ENCODE results near the gene TUBB4A.
A peak's percentile ranks its signal among the peaks of the same experiment; 100 is the strongest.

TUBB4A gene

GRCh38 chr19:6491802-6492592 is 10.1 kb downstream of the TUBB4A start:
- no peak for DNase-seq

- no peak for DNase-seq
Measured at GRCh38 chr19:6490134-6490533, 12.0 kb downstream of the TUBB4A start.

DNA sequence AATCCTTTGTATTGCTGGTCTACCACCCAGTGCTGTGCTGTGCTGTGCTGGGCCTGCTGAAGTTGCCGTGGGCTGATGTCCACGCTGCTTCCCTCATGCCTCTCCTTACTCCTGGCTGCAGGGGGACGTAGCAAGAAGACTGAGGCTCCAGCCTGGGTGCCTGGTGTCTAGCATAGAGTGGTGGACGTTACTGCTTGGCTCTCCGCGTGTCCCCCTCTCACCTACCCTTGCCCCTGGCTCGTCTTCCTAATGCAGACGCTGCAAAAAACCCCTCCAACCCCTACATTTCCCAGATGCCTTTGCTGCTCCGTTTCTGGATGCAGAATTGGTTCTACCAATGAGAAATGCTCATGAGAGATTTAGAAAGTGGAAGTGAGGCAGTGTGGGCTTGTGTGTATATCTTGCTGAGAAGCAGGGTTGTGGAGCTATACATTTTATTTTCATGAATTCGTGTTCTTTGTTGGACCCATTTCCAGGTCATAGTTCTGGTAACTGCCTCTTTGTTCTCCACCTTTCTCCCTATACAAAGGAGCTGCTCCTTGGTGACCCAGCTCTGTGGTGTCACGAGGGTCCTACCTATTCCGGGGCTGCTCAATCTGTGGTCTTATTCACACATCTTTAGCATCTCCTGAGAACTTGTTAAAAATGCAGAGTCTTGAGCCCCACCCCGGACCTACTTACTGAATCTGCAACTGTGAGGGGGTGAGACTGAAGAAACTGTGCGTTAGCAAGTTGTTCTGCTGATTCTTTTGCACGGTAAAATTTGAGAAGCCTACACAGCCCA is 12.6 kb downstream of the TUBB4A start:
- no peak for DNase-seq

GRCh38 chr19:6484831-6485230 is 17.3 kb downstream of the TUBB4A start:
- DNase-seq: no peak

- no peak for DNase-seq
Measured at GRCh38 chr19:6484230-6484629, 17.9 kb downstream of the TUBB4A start.

DNA sequence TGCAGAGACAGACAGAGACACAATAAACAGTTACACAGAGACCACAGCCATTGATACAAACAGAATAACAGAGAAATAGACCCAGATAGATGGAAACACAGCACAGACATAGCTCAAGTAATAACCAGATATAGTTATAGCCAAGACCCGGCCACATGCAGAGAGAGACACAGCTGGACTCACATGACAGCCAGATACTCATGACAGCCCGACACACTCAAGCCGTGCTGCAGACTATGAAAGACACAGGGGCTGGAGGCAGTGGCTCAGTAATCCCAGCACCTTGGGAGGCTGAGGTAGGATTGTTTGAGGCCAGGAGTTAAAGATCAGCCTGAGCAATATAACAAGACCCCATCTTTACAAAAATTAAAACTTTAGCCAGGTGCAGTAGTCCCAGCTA is 18.9 kb downstream of the TUBB4A start:
- no peak for DNase-seq

DNA sequence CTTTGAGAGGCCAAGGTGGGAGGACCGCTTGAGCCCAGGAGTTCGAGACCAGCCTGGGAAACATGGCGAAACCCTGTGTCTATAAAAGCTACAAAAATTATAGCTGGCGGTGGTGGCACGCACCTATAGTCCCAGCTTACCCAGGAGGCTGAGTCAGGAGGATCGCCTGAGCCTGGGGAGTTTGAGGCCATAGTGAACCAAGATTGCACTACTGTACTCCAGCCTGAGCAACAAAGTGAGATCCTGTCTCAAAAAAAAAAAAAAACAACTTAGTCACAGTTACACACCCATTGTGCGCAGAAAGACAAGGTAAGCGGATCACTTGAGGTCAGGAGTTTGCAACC is 19.8 kb downstream of the TUBB4A start:
- DNase-seq: no peak

DNA sequence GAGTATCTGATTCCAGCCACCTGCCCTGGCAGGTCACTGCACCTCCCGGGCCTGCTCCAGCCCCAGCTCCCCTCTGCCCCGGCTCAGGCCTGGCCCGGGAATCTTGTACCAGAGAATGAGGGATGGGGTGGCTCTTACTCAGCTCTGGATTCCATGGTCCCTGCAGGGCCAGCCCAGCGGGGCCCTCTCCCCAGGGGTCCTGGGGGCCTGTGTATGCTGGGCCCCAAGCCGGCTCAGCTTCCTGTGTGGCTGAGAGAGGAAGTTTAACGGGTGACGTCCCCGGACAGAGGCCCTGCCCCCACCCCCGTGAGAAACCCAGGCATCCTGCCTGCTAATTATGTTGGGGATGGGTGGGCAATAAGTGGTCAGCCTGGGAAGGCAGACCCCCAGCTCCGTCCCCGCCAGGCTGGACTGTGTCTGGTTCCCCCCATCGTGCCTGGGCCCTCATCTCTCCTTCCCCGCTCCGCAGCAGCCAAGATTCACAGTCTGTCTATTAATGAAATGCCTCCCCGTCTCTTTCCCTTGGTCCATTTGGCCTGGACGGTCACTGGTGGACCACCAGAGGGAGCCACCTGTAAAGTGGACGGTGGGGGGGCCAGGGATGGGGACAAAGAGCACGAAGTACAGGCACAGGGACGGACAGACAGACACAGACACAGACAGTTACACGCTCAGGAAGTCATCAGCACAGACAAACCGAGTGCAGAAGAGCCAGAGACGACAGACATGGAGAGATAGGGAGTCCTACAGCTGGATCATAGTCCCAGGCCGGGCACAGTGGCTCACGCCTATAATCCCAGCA is 20.4 kb downstream of the TUBB4A start, which contains the start of gene DENND1C:
Gene DENND1C, minus strand, starts transcription at position 247 of the 802 bp plus-strand sequence. Its CDS starts 92 bp downstream, at position 155.
- DNase-seq: peak; percentile 54

DNA sequence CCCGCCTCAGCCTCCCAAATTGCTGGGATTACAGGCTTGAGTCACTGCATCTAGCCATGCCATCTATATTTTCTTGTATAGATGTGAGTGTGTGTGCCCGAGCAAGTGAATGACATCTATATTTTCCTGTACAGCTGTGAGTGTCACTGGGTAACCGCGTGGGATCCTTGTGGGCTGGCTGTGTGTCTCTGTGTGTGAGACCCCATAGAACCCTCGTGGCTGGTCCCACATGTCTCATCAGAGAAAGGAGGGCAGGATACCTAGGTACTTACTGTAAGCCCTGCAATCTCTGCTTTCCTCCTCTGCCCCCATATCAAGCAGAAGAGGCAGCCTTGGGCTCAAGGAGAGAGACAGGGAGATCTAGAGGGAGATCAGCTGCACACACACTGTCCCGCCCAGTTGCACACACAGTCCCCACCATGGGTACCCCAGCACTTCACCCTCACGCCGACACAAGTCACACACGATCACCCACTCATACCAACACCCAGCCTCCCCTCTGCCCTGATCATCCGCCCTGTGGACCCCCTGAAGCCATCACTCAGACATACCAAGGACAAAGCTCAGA is 21.2 kb downstream of the TUBB4A start:
- DNase-seq: no peak

GRCh38 chr19:6479836-6480398 is 22.2 kb downstream of the TUBB4A start:
- DNase-seq: no peak

GRCh38 chr19:6478815-6479214 is 23.3 kb downstream of the TUBB4A start:
- no peak for DNase-seq

DNA sequence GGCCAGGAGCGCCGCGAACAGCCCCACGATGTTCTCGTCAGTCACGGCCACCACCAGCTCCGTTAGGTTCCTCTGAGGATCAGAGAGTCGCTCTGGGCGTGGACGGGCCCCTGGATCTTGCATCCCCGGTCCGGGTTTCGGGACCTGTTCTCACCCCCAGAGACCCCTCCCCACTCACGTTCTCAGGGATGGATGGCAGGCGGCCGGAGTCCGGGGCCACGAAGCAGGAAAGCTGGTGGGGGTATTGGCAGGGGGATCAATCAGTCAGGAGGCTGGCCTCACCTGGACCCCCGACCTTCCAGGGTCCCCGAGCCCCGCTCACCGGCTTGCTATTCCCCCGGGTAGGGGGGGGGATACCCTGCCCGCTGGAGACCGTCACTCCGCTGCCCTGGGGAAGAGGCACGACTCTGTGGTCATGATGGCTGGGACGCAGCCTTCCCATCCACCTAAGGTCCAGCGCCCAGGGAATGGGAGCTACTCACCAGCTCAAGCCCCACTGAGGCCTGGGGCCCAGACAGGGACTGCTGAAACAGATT is 25.1 kb downstream of the TUBB4A start:
- no peak for DNase-seq

DNA sequence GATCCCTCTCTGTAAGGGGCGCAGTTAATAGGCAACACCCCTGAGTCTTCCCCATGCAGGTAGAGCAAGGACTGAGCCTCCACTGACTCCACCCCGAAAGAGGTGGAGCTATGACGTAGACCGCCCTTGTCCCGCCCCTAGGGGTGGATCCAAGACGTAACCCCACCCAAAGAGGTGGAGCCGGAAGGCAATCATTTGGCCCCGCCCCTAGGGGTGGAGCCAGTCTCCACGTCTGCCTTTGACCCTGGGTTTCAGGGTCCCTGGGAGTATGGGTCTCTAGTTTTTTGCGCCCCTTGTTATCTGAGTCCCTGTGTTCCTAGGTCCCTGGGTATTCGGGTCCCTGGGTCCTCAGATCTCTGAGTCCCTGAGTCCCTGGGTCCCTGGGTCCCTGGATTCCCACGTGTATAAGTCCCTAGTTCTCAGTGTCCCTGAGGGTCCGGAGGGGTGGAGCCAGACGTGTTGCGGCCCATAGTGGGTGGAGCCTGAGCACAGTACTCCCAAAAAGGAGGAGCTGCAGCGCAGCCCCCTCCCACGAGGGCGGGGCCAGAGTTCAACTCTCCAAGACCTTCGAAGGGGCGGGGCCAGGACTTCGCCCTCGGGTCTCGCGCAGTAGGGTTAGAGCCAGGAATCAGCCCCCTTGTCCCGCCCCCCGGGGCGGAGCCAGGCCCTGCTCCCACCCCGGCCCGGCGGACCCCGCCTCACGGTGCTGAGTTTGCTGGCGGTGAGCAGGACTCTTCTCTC is 25.8 kb downstream of the TUBB4A start:
- no peak for DNase-seq

DNA sequence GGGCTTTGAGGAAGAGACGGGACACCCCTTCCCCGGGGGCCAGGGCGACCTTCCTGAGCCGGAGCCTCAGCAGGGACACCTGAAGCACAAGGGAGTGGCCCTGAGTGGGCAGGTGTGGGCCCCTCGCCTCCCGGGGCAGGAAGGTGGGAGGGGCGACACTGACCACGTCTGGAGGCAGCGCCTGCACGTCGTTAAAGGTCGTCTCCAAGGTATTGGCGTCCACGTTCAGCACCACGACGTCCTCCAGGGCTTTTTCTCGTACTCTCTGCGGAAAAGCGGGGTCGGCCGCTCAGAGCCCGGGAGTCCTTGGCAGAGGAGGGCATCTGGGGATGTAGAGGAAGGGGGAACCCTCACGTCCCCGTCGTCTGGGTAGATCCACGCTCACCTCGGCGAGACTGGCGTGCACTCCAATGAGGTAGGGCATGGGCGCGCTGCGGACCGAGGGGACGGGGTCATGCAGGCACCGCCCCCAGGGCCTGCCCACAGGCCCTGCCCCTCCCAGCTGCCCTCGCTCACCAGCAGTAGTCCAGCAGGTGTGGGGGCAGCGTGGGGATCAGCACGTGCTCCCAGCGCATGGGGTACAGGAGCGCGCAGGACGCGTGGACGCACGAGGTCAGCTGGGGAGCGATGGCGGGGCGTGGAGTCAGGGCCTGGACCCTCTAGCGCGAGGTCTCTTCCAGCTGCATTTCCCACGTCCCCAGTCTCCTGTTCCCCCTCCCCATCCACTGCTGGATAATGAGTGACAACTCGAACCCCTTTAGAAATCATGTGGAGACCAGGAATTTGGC is 26.6 kb downstream of the TUBB4A start:
- no peak for DNase-seq

GRCh38 chr19:6473647-6474046 is 28.5 kb downstream of the TUBB4A start:
- no peak for DNase-seq

DNA sequence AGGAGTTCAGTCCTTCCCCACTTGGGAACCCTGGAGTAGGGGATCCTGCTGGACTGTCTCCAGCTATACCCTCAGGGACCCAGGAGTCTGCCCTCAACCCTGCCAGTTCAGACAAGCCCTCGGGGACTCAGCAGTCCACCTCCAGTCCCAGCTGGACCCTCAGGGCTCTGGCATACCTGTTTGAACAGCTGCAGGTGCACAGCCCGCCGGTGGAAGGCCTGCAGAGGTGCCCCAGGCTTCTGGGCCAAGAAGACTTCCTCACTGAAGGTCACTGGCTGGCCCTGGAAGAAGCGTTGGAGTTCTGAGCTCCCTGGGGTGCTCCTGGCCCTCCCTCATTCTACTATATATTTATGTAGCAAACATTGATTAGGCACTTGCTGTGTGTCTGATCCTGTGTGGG is 29.4 kb downstream of the TUBB4A start:
- DNase-seq: no peak

GRCh38 chr19:6471076-6471475 is 31.0 kb downstream of the TUBB4A start:
- DNase-seq: no peak

DNA sequence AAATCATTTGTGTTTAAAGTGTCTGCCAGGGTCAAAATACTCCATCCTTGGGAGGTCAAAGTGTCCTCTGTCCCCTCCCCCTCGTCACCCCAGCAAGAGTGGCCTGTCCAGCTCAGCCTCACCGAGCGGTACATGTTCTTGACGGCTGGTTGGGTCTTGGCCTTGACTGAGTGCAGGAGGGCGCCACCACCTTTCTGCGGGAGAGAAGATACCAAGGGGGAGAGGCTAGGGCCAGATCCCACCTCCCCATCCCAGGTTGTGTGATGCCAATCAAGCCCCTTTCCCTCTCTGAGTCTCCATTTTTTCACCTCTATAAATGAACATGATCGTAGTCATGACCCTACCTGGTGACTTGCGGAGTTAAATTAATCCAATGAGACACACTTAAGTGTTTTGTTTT is 31.9 kb downstream of the TUBB4A start:
- no peak for DNase-seq

- no peak for DNase-seq
Measured at GRCh38 chr19:6467384-6467783, 34.7 kb downstream of the TUBB4A start.

DNA sequence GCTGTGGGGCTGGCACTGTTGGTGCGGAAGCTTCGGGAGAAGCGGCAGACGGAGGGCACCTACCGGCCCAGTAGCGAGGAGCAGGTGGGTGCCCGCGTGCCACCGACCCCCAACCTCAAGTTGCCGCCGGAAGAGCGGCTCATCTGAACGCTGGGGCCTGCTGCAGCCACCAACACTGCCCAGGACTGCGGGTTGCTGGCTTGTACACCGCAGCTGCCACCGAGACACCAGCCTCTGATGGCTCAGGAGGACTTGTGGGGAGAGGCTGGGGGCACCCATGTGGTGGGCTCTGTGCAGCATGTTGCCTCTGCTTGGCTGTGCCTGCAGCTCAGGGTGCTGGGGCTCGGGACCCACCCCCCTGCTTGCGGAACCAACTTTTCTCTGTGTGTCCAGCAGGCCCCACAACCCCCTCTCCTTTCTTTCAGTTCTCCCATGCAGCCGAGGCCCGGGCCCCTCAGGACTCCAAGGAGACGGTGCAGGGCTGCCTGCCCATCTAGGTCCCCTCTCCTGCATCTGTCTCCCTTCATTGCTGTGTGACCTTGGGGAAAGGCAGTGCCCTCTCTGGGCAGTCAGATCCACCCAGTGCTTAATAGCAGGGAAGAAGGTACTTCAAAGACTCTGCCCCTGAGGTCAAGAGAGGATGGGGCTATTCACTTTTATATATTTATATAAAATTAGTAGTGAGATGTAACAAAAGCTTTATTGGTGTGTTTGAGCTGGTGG is 35.4 kb downstream of the TUBB4A start:
- DNase-seq: no peak

Data from KG1 (cell line).